ENCODE data around the gene SIL1. TPM values are rescaled to one million over a fixed set of nuclear protein-coding genes. Genes with fewer than 3 reads are reported as not detected.

SIL1 gene
- total RNA-seq, 4 donors from 2014 or later: 17.4 to 122 (median 58.3) TPM

GRCh38 chr5:139190125-139190524, 8.0 kb downstream of the SIL1 start:
- H3K27me3 ChIP-seq: no peaks in the 10 kb centered on the region

GRCh38 chr5:139188558-139189270, 9.5 kb downstream of the SIL1 start:
- H3K9me3 ChIP-seq: no peaks in the 10 kb centered on the region
- H3K4me1 ChIP-seq: no peaks in the 10 kb centered on the region
- intact Hi-C loops (cut with DNase I; ENCODE audit: low total_unique reads): no loop called here
- no peak overlapping the region for H3K27ac ChIP-seq
- H3K36me3 ChIP-seq: no peaks in the 10 kb centered on the region
- no peaks in the 10 kb centered on the region for H3K27me3 ChIP-seq
- TF ChIP-seq POLR2A (IDR thresholded peaks at IDR 0.05) (no peak), CTCF (IDR thresholded peaks at IDR 0.05) (no peak)
- DNase-seq: no peak
- no peak overlapping the region for H3K4me3 ChIP-seq

More at GRCh38 chr5:139190125-139190524, 8.0 kb downstream of the SIL1 start:
- H3K4me1 ChIP-seq: no peaks in the 10 kb centered on the region
- no peak overlapping the region for H3K4me3 ChIP-seq
- peak in 1 of 2 donors; percentile 29 for DNase-seq
- no peaks in the 10 kb centered on the region for H3K9me3 ChIP-seq
- TF ChIP-seq CTCF (IDR thresholded peaks at IDR 0.05) (no peak), POLR2A (IDR thresholded peaks at IDR 0.05) (no peak)
- intact Hi-C loops (cut with DNase I; ENCODE audit: low total_unique reads): no loop called here
- peak overlapping the region; percentile 59 to 81 for H3K27ac ChIP-seq
- H3K36me3 ChIP-seq: no peaks in the 10 kb centered on the region

GRCh38 chr5:139186752-139187326, 11.3 kb downstream of the SIL1 start:
- DNase-seq: no peak
- Histone ChIP-seq H3K4me3 (no peak overlapping the region), H3K27me3 (no peaks in the 10 kb centered on the region), H3K27ac (no peak overlapping the region), H3K4me1 (no peaks in the 10 kb centered on the region), H3K9me3 (no peaks in the 10 kb centered on the region), H3K36me3 (no peaks in the 10 kb centered on the region)
- intact Hi-C loops (cut with DNase I; ENCODE audit: low total_unique reads): no loop called here
- TF ChIP-seq POLR2A (IDR thresholded peaks at IDR 0.05): no peak
- no peak for TF ChIP-seq CTCF (IDR thresholded peaks at IDR 0.05)

- no peaks in the 10 kb centered on the region for H3K27me3 ChIP-seq
- no peaks in the 10 kb centered on the region for H3K9me3 ChIP-seq
- H3K4me3 ChIP-seq: no peak overlapping the region
- H3K36me3 ChIP-seq: no peaks in the 10 kb centered on the region
- intact Hi-C loops (cut with DNase I; ENCODE audit: low total_unique reads): no loop called here
- no peaks in the 10 kb centered on the region for H3K4me1 ChIP-seq
- no peak for TF ChIP-seq CTCF (IDR thresholded peaks at IDR 0.05)
- no peak for TF ChIP-seq POLR2A (IDR thresholded peaks at IDR 0.05)
- H3K27ac ChIP-seq: no peak overlapping the region
- no peak for DNase-seq
These were observed 11.9 kb downstream of the SIL1 start for GRCh38 chr5:139186261-139186660.

GRCh38 chr5:139185589-139185988, 12.6 kb downstream of the SIL1 start:
- TF ChIP-seq CTCF (IDR thresholded peaks at IDR 0.05): no peak
- no peak for TF ChIP-seq POLR2A (IDR thresholded peaks at IDR 0.05)
- intact Hi-C loops (cut with DNase I; ENCODE audit: low total_unique reads): no loop called here
- Histone ChIP-seq H3K9me3 (no peaks in the 10 kb centered on the region), H3K4me1 (no peaks in the 10 kb centered on the region), H3K27me3 (no peaks in the 10 kb centered on the region), H3K36me3 (no peaks in the 10 kb centered on the region), H3K27ac (no peak overlapping the region), H3K4me3 (no peak overlapping the region)
- DNase-seq: no peak

Data from uterus (tissue), 4 donors.